GM20431 (cell line): Measurements from ENCODE around the gene LRRC56.

ENCODE experiments used
- in situ Hi-C: fragments of 300-500 bp; cut with MseI, MboI; formaldehyde crosslinking; loops from one replicate; pipeline ENCODE4 v1.15.0; 2020; ENCODE audit warnings: low sequenced_read_pairs; ENCODE audit not compliant: unreplicated experiment

Gene LRRC56, protein sequence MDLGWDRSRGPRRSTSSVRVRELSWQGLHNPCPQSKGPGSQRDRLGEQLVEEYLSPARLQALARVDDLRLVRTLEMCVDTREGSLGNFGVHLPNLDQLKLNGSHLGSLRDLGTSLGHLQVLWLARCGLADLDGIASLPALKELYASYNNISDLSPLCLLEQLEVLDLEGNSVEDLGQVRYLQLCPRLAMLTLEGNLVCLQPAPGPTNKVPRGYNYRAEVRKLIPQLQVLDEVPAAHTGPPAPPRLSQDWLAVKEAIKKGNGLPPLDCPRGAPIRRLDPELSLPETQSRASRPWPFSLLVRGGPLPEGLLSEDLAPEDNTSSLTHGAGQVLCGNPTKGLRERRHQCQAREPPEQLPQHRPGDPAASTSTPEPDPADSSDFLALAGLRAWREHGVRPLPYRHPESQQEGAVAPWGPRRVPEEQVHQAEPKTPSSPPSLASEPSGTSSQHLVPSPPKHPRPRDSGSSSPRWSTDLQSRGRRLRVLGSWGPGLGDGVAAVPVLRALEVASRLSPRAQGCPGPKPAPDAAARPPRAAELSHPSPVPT

DNA sequence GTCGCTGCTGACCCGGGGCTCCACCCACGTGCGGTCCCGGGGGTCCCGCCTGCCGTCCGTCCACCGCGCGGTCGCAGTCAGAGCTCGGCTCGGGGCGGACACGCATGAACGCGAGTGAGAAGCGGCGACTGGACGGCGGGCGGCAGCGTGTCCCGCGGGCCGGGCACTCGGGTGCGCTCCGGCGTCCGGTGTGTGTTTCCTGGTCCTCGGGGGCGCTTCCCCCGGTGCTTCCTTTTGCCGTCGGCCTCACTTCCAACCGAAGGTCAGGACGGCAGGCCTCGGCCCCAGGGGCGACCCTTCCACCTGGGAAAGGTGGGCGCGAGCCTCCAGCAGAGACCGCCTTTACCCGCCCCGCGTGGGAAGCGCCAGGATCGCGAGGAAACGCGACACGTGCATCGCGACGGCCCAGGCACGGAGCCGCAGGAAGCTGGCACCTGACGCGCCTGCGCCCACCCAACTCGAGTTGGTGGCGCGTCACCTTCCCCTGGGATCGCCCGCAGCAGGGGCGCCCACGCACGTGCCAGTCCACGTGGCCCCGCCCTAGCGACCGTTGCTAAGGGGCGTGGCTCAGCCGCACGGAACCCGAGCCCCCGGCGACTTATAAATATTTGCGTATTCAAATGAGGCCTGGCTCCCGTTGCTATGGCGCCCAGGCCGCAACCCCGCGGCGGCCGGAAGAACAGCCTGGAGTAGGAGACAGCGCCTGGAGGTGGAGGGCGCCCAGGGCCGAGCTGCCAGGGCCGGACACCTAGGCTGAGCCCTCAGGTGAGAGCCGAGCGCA lies at the start of gene LRRC56:
LRRC56 (plus strand) TSS at position 687 of the 781 bp plus-strand sequence. CDS start 3,158 bp downstream, outside the sequence.
- in situ Hi-C loops: no loop called here

DNA sequence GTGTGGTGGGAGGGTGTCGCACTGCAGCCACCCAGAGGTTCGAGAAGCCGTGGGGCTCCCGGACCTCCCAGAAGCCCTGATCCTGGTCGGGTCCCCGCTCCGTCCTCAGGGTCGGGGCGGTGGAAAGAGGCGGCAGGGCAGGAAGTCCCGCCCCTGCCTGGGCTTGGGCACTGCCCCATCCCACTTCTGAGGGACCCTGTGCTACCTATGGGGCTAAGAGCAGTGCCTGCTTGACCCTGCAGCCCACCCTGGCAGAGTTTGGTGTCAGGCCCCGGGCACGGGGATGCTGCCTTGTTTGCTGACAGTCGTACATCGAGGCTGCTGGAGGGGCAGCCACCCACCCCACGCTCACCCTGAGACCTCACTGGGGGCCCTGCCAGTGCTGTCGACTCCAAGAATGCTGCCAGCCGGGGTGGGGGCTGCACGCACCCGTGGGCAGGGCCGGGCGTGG lies 49.7 kb upstream of the LRRC56 start:
- in situ Hi-C loops: no loop called here

DNA sequence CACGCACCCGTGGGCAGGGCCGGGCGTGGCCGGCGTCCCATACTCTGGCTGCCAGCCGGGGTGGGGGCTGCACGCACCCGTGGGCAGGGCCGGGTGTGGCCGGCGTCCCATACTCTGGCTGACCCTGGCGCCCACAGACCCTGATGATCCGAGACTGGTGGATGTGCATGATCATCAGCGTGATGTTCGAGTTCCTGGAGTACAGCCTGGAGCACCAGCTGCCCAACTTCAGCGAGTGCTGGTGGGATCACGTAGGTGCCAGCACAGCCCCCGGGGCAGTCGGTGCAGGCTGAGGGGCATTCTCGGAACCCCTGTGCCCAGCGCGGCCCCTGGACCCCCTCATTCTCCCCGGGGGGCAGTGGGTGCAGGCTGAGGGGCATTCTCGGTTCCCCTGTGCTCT lies 49.3 kb upstream of the LRRC56 start:
- in situ Hi-C loops: no loop called here

DNA sequence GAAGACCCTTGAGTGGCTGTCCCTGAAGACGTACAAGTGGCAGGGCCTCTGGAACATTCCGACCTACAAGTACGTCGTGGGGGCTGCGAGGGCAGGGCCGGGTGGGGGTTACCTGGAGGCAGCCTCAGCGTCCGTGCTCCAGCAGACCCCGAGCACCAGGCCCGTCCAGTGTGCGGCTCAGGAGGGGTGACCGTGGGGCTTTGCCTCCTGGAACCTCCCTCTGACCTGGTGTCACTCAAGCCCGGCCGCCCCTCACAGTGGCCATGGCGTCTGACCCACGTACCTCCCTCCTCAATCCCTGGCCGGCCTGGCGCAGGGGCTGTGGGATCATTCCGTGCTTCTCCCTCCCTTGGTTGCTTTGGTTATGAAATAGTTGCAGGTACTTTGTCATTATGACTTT lies 48.7 kb upstream of the LRRC56 start:
- in situ Hi-C loops: no loop called here

DNA sequence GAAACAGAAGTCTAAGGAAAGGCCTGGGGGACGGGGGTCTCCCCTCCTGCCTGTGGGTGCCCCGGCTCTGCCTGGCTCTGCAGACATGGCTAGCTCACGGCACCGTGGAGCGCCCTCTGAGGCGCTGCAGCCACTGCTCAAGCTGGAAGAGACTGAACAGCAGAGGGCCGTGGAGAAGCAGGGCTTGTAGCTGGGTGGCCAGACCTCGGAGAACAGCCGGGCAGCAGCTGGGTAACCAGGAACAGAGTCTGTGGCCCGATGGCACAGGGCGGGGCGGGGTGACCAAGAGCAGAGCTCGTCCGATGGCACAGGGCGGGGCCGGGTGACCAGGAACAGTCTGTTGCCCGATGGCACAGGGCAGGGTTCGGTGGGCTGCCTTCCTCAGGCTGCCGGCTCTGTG lies 48.3 kb upstream of the LRRC56 start:
- in situ Hi-C loops: no loop called here

DNA sequence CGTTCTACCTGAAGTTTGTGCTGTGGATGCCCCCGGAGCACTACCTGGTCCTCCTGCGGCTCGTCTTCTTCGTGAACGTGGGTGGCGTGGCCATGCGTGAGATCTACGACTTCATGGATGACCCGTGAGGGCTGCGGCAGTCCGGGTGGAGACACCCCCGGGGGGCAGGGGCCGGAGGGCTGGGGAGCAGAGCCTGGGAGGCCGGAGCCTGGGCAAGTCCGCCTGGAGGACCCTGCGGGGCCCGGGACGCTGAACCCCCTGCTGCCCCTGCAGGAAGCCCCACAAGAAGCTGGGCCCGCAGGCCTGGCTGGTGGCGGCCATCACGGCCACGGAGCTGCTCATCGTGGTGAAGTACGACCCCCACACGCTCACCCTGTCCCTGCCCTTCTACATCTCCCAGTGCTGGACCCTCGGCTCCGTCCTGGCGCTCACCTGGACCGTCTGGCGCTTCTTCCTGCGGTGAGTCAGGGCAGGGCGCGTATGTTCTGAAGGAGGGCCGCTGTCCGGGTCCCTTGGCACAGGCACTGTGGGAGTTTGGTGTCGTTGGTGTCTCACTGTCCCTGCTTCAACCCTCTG lies 47.6 kb upstream of the LRRC56 start:
- in situ Hi-C loops: no loop called here

DNA sequence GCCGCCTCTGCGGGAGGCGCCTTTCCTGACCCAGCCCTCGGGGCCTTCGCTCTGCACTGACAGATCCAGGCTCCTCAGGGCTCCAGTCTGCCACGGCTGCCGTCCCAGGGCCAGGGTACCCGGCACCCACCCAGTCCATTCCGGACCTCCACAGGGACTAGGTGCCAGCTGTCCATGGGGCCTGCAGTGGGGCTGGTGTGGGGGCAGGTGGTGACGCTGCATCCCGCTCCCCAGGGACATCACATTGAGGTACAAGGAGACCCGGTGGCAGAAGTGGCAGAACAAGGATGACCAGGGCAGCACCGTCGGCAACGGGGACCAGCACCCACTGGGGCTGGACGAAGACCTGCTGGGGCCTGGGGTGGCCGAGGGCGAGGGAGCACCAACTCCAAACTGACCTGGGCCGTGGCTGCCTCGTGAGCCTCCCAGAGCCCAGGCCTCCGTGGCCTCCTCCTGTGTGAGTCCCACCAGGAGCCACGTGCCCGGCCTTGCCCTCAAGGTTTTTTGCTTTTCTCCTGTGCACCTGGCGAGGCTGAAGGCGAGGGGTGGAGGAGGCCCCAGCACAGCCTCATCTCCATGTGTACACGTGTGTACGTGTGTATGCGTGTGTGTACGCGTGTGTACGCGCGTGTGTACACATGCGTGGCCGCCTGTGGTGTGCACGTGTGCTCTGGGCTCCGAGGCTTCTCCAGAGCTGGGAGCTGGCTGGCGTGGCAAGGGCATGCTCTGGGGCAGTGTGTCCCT lies 47.0 kb upstream of the LRRC56 start:
- in situ Hi-C loops: no loop called here

DNA sequence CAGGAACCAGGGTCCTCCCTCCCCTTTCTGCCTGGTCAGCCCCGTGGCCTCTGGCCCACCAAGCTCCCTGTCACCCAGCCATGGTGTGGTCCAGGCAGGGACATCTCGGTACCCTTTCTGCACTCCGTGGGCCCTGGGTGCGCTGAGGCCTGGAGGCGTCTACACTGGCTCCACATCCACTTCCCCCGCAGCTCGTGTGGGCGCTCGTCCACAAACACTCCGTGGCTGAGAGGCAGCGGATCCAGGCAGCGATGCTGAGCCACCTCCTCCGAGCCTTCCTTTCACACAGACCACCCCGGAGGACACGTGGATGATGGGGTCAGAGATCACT lies 46.4 kb upstream of the LRRC56 start:
- in situ Hi-C loops: no loop called here

DNA sequence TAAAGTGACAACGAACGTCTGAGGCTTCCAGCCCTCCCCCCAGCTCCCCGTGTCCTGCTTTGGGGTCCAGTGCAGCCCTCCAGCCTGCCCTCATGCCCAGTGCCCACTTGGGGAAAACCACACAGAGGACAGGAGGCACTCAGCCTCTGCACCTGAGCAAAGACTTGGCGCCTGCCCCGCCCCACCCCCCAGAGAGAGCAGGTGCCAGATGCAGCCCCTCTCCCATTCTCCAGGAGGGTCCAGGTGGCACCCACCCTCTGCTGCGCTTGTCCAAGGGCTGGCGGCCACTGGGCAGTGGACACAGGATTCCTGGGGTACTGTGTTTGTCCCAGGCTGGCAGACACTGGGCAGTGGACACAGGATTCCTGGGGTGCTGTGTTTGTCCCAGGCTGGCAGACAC lies 46.0 kb upstream of the LRRC56 start:
- in situ Hi-C loops: no loop called here

DNA sequence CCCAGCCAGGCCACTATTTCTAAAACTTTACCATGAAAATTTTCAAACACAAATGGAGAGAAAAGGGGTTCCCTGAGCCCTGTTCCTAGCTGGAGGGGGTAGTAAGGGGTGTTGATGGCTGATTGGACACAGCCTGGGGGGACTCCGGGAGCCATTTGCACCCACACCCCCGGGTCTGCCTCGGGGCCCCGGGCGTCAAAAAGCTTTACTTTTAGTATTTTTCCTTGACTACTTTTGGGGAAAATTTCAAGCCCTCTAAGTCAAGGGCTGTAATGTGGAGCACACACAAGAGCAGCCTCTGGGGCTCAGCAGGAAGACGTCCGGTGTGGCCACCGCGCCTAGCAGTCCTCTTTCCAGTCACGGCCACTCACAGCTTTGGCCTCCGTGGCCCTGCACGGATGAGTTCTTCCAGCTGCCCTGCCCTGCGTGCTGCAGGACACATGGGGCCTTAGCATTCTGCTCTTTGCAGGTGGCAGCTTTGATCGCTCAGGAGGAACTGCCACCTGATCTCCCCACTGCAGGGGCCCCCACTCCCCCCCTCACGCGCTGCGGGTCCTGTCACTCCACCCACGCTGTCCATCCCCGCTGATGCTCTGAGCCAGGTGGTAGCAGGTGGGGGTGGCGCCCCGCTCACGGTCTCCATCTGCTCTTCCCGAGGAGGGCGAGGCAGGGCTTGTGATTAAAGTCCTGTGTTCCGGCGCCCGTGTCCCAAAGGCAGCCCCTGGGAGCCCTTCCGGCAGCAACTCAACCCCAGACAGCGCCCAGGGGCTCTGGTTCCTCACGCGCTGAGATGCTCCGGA lies 44.7 kb upstream of the LRRC56 start:
- in situ Hi-C loops: no loop called here

DNA sequence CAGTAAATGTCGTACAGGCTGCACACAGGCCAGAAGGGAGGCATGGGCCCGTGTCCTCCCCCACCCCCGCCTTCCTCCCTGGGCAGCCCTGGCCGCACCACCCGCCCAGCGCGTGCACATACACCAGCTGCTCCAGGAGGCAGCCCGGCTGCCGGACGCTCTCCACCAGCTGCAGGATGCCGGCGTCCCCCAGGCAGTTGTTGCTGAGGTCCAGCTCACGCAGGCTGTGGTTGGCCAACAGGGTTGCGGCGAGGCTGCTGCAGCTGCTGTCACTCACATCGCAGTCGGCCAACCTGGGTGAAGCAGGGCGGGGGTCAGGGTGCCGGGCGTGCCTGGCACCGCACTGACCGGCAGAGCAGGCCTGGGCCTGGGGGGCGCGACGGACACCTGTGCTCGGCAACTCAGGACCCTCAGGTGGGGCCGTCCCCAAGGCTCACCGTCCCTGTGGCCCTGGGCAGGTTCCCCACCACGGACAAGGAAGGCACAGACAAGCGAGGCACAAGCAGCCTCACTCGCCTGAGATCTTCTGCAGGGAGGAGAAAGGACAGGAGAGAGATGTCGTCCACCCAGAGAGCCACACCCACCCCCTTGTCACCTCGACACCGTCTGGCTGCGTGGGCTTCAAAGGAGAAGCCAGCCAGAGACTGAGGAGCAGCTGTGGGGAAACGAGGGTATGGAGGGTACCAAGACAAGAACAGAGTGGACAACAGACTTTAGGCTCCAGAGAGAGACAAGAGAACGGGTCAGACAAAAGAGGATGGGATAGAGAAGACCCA lies 42.4 kb upstream of the LRRC56 start:
- in situ Hi-C loops: no loop called here

DNA sequence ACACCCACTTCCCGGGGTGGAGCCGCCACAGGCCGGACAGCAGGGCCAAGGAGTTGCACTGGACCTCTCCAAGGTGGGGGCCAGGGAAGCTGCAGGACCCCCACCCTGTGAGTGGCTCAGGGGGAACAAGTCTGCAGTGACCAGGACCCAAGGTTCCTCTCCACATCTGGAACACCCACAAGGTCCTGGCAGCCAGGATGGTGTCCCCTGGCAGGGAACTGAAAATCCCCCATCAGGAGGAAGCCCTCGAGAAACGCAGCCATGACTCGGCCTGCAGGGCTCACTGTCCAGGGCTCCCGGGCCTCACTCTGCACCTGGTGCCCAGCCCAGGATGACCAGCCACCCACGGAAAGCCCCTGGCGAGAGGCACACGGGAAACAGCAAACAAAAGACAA lies 41.8 kb upstream of the LRRC56 start:
- in situ Hi-C loops: no loop called here

DNA sequence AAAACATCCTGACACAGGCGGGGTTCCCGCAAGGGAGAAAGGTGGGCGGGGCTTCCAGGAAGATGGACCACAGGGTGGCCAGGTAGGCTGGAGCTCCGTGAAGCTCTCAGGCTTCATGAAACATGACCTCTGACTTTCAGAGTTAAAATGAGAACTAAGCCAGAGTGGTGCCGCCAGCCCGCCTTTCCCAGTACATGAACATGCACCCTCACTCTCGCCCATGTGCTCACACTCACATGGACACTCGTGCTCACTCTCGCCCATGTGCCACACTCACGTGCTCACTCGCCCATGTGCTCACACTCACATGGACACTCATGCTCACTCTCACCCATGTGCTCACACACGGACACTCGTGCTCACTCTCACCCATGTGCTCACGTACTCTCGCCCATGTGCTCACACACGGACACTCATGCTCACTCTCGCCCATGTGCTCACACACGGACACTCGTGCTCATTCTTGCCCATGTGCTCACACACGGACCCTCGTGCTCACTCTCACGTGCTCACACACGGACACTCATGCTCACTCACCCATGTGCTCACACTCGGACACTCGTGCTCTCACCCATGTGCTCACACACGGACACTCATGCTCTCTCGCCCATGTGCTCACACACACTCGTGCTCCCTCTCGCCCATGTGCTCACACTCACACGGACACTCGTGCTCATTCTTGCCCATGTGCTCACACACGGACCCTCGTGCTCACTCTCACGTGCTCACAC lies 40.3 kb upstream of the LRRC56 start:
- in situ Hi-C loops: no loop called here

DNA sequence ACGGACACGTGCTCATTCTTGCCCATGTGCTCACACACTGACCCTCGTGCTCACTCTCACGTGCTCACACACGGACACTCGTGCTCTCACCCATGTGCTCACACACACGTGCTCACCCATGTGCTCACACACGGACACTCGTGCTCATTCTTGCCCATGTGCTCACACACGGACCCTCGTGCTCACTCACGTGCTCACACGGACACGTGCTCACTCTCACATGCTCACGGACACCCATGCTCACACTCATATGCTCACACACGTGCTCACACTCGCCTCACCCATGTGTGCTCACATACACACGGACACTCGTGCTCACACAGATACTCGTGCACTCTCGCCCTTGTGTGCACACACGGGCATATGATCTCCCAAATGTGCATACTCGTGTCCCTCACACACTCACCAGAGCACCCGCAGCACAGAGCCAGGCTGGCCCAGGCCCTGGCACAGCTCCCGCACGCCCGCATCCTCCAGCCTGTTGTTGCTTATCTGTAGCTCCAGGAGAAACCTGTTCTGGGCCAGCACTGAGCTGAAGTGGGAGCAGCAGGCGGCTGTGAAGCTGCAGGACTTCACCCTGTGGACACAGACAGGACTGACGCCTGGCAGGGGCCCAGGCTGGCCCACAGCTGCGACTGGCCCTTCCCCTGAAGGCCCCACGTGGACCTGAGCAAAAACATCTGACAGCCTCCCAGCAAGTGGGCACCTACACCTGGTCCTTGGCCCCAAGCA lies 39.6 kb upstream of the LRRC56 start:
- in situ Hi-C loops: no loop called here

DNA sequence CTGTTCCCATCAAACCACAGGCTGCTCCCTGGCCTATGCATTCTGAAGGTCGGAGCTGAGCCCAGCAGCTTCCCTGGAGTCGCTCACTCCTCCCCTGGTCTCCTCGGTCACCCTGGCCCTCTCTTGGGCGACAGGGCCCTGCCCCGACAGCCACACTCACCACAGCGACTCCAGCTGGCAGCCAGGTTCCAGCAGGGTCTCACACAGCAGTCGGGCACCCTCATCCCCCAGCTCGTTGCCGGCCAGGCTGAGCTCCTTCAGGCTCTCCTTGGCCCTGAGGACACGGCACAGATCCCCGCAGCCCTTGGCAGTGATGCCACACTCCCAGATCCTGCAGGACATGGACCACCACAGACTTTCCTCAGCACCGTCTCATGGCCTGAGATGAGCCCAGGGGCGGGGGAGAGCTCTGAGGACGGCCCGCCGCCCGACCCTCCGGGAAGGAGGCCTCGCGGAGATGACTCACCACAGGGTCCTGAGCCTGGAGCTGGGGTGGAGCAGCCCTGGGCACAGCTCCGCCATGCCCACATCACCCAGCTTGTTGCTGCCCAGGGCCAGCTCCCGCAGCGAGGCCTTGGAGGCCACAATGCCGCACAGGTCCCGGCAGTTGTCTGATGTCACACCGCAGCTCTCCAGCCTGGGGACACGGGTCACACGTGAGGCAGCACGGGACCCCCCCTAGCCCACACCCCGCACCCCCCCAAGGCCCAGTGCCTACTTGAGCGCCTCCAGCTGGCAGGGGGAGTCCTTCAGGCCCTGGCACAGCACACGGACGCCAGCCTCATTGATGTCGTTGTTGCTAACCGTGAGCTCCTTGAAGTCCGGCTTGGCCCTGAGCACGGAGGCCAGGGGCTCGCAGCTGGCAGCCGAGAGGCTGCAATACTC lies 38.8 kb upstream of the LRRC56 start:
- in situ Hi-C loops: no loop called here
